Gastroesophageal sphincter (tissue), 4 donors: Measurements from ENCODE around the gene SLC39A12. TPM values are rescaled to one million over a fixed set of nuclear protein-coding genes. Genes with fewer than 3 reads are reported as not detected.
"Not testable (repeated sequence)": the region's sequence is repeated elsewhere in the genome, so short reads cannot be mapped to it uniquely, and the experiment has no call there.

ENCODE experiments used
- ATAC-seq: fragments of 150-250 bp; one replicate; pipeline ENCODE4 v1.9.1; 2016; ENCODE audit warnings: mild to moderate bottlenecking, moderate library complexity
- H3K27ac ChIP-seq, 4 donors: fragments of 200-600 bp; sonication (generic) in 3 of 4; 1 replicate in 3 of 4; 2 replicates in 1 of 4; pipeline ENCODE4 v1.5.1; 2016 to 2019
- H3K27me3 ChIP-seq: fragments of 200-600 bp; sonication (generic); one replicate; pipeline ENCODE4 v1.5.1; 2019
- H3K36me3 ChIP-seq, 2 donors: fragments of 200-600 bp; sonication (generic); one replicate each; pipeline ENCODE4 v1.5.1; 2019; ENCODE audit warnings: control low read depth in 1 of 2
- H3K4me1 ChIP-seq, 3 donors: fragments of 200-600 bp; sonication (generic); 1 replicate in 2 of 3; 2 replicates in 1 of 3; pipeline ENCODE4 v1.5.1; 2016 to 2019; ENCODE audit warnings: control low read depth in 2 of 3
- H3K4me3 ChIP-seq, 2 donors: fragments of 200-600 bp; sonication (generic); one replicate each; pipeline ENCODE4 v1.5.1; 2019; ENCODE audit warnings: mild to moderate bottlenecking in 1 of 2, moderate library complexity in 1 of 2
- H3K9me3 ChIP-seq, 3 donors: fragments of 200-600 bp; sonication (generic); one replicate each; pipeline ENCODE4 v1.5.1; 2017 to 2019; ENCODE audit warnings: control low read depth in 2 of 3
- EP300 ChIP-seq: sonication (generic); formaldehyde crosslinking; IDR thresholded peaks from one replicate; pipeline ENCODE4 v1.6.1; 2017; ENCODE audit warnings: antibody characterized with exemption, mild to moderate bottlenecking
- POLR2A ChIP-seq, 2 donors: fragments of 450-650 bp; IDR thresholded peaks; one replicate each; pipeline ENCODE4 v1.6.1; 2017; ENCODE audit warnings: antibody characterized with exemption in 2 of 2, mild to moderate bottlenecking in 2 of 2, moderate library complexity in 1 of 2
- POLR2AphosphoS5 ChIP-seq: sonication (generic); formaldehyde crosslinking; IDR thresholded peaks from one replicate; pipeline ENCODE4 v1.6.1; 2017; ENCODE audit warnings: antibody characterized with exemption
- WGBS, 2 donors: methylation state at CpG; one replicate each; pipeline ENCODE4 v1.1.5; 2018; ENCODE audit warnings: low coverage in 1 of 2; 5-methylcytosine and 5-hydroxymethylcytosine counted together
- total RNA-seq, 4 donors: library from RNA; depleted of rRNA; stranded (reverse); fragments of >200 nt; gene quantifications; one replicate each; pipeline ENCODE4 v1.1.0, GENCODE V29; 2016
- TF ChIP-seq, protein P1 (sequence below), 4 experiments: fragments of 200-600 bp in 2 of 4; fragments of 450-650 bp in 2 of 4; sonication (generic) in 1 of 4; IDR thresholded peaks; one replicate each; pipeline ENCODE4 v1.5.1; 2017 to 2019; ENCODE audit warnings: antibody characterized with exemption in 4 of 4, mild to moderate bottlenecking in 2 of 4, moderate library complexity in 2 of 4

The SLC39A12 gene
- total RNA-seq, 4 donors from 2014 or later = 0.12 TPM; not detected in 3

DNA sequence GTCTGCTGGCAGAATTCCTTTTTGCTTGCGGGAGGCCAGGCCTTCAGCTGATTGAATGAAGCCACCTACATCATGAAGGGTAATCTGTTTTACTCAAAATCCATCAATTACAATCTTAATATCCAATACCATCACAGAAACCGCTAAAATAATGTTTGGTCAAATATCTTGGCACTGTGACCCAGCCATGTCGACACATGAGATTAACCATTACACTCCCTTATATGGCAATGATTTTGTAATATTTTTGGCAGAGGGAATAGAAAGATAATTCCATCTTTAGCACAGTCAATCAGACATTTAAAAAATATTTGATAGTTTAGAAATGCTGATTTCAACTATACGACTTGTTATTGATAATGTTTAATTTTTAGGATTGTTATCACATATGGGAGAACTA is 36.5 kb upstream of the SLC39A12 start:
- Histone ChIP-seq H3K4me3 (no peak overlapping the region), H3K36me3 (no peaks in the 10 kb centered on the region), H3K27ac (peak overlapping the region in 1 of 4 donors; percentile 35), H3K4me1 (peaks cover 0 to 37% (median 2%) of the 10 kb centered on the region in 3 donors), H3K27me3 (no peaks in the 10 kb centered on the region), H3K9me3 (no peaks in the 10 kb centered on the region)
- ATAC-seq = peak; percentile 38
- TF ChIP-seq, protein P1, sequence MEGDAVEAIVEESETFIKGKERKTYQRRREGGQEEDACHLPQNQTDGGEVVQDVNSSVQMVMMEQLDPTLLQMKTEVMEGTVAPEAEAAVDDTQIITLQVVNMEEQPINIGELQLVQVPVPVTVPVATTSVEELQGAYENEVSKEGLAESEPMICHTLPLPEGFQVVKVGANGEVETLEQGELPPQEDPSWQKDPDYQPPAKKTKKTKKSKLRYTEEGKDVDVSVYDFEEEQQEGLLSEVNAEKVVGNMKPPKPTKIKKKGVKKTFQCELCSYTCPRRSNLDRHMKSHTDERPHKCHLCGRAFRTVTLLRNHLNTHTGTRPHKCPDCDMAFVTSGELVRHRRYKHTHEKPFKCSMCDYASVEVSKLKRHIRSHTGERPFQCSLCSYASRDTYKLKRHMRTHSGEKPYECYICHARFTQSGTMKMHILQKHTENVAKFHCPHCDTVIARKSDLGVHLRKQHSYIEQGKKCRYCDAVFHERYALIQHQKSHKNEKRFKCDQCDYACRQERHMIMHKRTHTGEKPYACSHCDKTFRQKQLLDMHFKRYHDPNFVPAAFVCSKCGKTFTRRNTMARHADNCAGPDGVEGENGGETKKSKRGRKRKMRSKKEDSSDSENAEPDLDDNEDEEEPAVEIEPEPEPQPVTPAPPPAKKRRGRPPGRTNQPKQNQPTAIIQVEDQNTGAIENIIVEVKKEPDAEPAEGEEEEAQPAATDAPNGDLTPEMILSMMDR (IDR thresholded peaks at IDR 0.05) = no peak
- TF ChIP-seq EP300 (no peak), POLR2A (IDR thresholded peaks at IDR 0.05) (no peak), POLR2AphosphoS5 (peak; percentile 68)
- WGBS, 2 donors = 30 to 48% methylated on average over 3 to 4 of the region's 4 CpGs

DNA sequence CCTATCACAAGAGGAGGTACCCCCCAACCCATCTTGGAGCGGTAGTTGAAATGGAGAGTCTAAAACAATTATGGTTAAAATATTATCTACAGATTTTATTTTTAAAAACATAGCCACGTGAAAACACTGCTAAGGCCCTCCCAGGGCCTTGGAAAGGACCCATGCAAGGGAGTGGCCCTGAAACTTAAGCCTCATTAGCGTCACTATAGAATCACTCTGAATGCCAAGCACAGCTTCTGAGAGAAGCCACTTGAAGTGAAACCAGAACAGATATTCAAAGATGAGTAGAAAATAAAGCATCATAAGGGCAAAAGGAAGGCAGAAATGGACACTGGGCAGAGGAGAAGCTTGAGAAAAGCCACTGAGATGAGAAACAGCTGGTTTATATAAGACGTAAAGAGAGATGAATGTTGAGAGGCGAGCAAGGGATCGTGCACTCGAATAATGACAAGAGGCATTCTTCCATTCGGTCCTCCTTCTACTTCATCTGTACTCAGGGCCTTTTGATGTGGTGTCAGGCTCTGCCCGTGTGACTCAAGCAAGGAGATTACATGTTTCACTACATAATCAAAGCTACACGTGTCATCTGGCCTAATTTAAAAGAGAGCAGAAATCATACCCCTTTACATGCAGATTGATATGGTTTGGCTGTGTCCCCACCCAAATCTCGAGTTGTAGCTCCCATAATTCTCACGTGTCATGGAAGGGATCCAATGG is 33.4 kb upstream of the SLC39A12 start:
- no peaks in the 10 kb centered on the region for H3K27me3 ChIP-seq
- no peak for TF ChIP-seq EP300
- TF ChIP-seq, protein P1 (IDR thresholded peaks at IDR 0.05) = no peak
- TF ChIP-seq POLR2A (IDR thresholded peaks at IDR 0.05) = no peak
- no peak for TF ChIP-seq POLR2AphosphoS5
- no peaks in the 10 kb centered on the region for H3K36me3 ChIP-seq
- H3K27ac ChIP-seq = no peak overlapping the region
- peaks cover 0 to 22% (median 2%) of the 10 kb centered on the region in 3 donors for H3K4me1 ChIP-seq
- H3K4me3 ChIP-seq = no peak overlapping the region
- 63 to 76% methylated on average over 10 of the region's 12 CpGs for WGBS, 2 donors
- ATAC-seq = no peak
- H3K9me3 ChIP-seq = no peaks in the 10 kb centered on the region

DNA sequence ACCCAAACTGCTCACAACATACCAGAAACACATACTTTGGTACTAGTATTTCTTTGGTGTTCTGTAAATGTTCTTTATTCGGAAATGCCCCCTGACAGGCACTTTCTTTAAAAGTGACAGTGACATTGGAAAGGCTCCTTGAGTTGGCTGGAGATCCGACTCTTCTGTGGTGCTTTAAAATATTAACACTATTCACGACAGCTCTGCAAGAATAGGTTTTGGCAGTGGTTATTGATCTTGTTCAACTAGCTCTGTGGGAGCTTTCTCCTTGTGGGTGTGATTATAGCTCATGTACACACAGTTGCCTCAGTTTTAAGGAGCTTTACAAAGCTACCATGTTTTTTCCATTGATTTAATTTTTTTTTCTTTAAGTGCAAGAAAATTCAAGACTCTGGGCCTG is 30.3 kb upstream of the SLC39A12 start:
- no peak for ATAC-seq
- TF ChIP-seq EP300 = no peak
- no peak for TF ChIP-seq POLR2AphosphoS5
- Histone ChIP-seq H3K4me1 (peaks cover 0 to 7% (median 0%) of the 10 kb centered on the region in 3 donors), H3K4me3 (no peak overlapping the region), H3K36me3 (no peaks in the 10 kb centered on the region), H3K27me3 (no peaks in the 10 kb centered on the region), H3K27ac (no peak overlapping the region), H3K9me3 (no peaks in the 10 kb centered on the region)
- WGBS, 2 donors = 33 to 67% methylated on average over 3 of the region's 3 CpGs

DNA sequence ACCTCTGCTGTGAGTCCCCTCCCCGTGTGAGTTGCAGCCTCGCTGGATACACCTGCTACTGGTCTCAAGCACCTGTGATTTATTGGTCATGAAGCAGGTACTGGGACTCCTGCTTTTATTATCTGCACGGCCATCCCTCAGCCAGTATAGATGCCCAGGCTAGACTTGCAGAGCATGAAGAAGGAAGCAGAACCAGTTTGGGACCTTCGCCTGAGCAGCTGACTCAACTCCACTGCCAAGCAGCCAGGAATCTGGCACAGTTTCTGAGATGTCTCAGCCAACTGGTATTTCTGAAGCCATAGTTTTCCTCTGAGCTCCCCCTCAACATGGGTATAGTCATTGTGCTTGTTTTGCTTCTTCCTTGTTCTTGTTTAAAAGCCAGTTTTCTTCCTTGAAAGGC is 28.0 kb upstream of the SLC39A12 start:
- WGBS, 2 donors = 56% methylated on average over 3 of the region's 4 CpGs; no CpG with 5 or more reads in 1 of the 2 donors
- peaks cover 0 to 7% (median 0%) of the 10 kb centered on the region in 3 donors for H3K4me1 ChIP-seq
- no peaks in the 10 kb centered on the region for H3K36me3 ChIP-seq
- TF ChIP-seq POLR2AphosphoS5 = peak; percentile 59
- no peak for TF ChIP-seq POLR2A (IDR thresholded peaks at IDR 0.05)
- H3K27ac ChIP-seq = no peak overlapping the region
- peak; percentile 65 for ATAC-seq
- no peaks in the 10 kb centered on the region for H3K27me3 ChIP-seq
- H3K4me3 ChIP-seq = no peak overlapping the region
- no peaks in the 10 kb centered on the region for H3K9me3 ChIP-seq

DNA sequence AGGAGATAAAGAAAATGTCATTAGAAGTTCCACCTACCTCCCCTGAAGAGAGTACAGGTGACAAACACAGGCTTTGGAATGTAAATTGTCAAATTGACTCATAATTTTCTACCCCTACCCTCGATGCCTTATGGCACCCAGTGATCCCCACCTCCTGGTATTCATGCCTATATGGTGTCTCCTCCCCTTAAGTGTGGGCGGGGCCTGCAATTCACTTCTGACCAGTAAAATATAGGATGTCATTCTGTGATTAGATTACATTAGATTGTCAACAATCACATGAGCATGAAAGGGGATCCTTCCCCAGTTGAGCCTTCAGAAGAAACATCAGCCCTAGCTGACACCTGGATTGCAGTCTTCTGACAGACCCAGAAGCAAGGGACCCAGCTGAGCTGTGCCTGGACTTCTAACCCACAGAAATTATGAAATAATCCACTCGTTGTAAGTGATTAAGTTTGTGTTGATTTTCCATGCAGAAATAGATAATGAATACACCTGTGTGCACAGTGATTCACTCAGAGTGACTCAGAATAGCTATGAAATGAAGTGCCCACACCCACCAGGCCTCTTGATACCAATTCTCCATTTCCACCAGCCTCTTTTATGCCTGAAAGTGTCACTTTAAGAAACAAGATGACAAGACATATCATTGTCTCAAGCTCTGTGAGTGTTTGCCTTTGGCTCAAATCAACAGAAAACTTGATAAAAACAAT is 8.5 kb upstream of the SLC39A12 start:
- ATAC-seq = no peak
- TF ChIP-seq, protein P1 (IDR thresholded peaks at IDR 0.05) = no peak
- no peak for TF ChIP-seq POLR2AphosphoS5
- no peak for TF ChIP-seq EP300
- TF ChIP-seq POLR2A (IDR thresholded peaks at IDR 0.05) = no peak
- H3K4me1 ChIP-seq = no peaks in the 10 kb centered on the region
- 69 to 72% methylated on average over 3 of the region's 3 CpGs for WGBS, 2 donors
- H3K4me3 ChIP-seq = no peak overlapping the region
- no peak overlapping the region for H3K27ac ChIP-seq
- no peaks in the 10 kb centered on the region for H3K36me3 ChIP-seq
- no peaks in the 10 kb centered on the region for H3K27me3 ChIP-seq
- peaks cover 0 to 5% (median 0%) of the 10 kb centered on the region in 3 donors for H3K9me3 ChIP-seq

DNA sequence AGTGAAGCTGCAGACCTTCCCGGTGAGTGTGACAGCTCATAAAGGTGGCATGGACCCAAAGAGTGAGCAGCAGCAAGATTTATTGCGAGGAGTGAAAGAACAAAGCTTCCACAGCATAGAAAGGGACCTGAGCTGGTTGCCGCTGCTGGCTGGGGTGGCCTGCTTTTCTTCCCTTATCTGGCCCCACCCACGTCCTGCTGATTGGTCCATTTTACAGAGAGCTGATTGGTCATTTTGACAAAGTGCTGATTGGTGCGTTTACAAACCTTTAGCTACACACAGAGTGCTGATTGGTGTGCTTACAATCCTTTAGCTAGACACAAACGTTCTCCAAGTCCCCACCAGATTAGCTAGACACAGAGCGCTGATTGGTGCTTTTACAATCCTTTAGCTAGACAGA is 1.4 kb upstream of the SLC39A12 start:
- H3K27me3 ChIP-seq, ATAC-seq, H3K36me3 ChIP-seq, H3K9me3 ChIP-seq, H3K27ac ChIP-seq, H3K4me1 ChIP-seq, H3K4me3 ChIP-seq: not testable (repeated sequence)
- WGBS, 2 donors = 71% methylated on average over 2 to 4 of the region's 7 CpGs
